ENCODE data around the gene SNUPN. TPM values are rescaled to one million over a fixed set of nuclear protein-coding genes. Genes with fewer than 3 reads are reported as not detected.
A peak's percentile ranks its signal among the peaks of the same experiment; 100 is the strongest.
"Not testable (repeated sequence)": the region's sequence is repeated elsewhere in the genome, so short reads cannot be mapped to it uniquely, and the experiment has no call there.

Gene SNUPN
- total RNA-seq, 2 experiments from 2014 or later: 27.1 to 30.4 TPM

DNA sequence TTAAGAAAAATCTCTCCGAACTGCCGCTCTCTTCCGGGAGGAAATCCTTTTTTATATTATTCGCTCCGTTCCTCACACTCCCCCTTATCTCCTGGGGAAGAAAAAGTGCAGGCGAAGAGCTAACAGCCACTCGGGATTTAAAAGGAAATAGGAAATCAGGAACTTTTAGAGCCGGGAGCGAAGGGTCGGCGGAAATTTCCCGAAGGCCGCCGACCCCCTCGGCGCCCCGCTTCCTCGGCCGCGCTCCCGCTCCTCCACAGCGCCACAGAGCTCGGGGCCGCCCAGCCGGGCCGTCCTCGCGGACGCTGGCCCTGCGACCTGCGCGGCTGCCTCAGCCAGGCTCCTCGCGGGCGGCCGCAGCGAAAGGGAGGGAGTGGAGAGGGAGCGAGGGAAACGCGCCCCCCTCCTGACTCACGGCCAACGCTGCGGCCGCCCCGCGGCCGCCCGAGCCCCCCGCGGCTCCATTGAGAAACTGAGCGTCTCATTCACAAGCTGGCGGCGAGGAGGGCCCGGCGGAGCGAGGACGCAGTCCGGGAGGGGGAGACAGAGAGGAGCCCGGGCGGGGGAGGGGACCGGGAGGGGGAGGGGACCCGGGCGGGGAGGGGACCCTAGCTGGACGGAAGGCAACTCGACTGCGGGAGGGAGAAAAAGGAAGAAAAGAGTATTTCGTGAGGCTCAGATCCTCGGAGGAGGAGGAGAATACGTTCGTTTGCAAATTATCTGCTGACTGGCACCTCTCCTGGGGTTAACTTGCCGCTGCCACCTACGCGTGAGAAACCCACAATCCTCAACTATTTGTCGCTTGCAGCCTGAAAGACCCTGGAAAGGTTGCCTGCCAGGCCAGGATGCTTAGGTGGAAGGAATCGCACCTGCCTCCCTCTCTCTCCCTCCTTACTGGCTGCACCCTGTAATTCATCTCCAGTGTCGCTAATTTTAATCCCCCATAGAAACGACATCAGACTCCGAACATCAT lies 46.3 kb downstream of the SNUPN start, which contains the start of gene PTPN9:
TSS of gene PTPN9 (minus strand) at position 368 of the 973 bp plus-strand sequence. CDS start 539 bp downstream, outside the sequence.
- Mint-ChIP-seq H3K27me3 (no peaks in the 10 kb centered on the region), H3K36me3 (peaks cover 7% of the 10 kb centered on the region), H3K27ac (peak within 1 kb of the TSS; percentile 90), H3K4me3 (peak within 1 kb of the TSS; percentile 94), H3K4me1 (peaks cover 18% of the 10 kb centered on the region), H3K9me3 (no peaks in the 10 kb centered on the region)
- POLR2A ChIA-PET: interaction anchor here (0.6 to 3.3 kb wide), 13 partner anchors 11 to 211 kb away, joined by 3 to 38 read pairs (median 8); partner anchors contain the start of genes IMP3, MAN2C1, SIN3A and SNUPN
- ATAC-seq (ENCODE audit: low read depth) (peak; percentile 83), DNase-seq (peak; percentile 78)

GRCh38 chr15:75578173-75578947 lies 47.2 kb downstream of the SNUPN start:
- POLR2A ChIA-PET: interaction anchor here (0.9 to 3.3 kb wide), 12 partner anchors 13 to 210 kb away, joined by 3 to 38 read pairs (median 11); partner anchors contain the start of genes IMP3, MAN2C1, SIN3A and SNUPN
- H3K4me1 Mint-ChIP-seq: peaks cover 25% of the 10 kb centered on the region

DNA sequence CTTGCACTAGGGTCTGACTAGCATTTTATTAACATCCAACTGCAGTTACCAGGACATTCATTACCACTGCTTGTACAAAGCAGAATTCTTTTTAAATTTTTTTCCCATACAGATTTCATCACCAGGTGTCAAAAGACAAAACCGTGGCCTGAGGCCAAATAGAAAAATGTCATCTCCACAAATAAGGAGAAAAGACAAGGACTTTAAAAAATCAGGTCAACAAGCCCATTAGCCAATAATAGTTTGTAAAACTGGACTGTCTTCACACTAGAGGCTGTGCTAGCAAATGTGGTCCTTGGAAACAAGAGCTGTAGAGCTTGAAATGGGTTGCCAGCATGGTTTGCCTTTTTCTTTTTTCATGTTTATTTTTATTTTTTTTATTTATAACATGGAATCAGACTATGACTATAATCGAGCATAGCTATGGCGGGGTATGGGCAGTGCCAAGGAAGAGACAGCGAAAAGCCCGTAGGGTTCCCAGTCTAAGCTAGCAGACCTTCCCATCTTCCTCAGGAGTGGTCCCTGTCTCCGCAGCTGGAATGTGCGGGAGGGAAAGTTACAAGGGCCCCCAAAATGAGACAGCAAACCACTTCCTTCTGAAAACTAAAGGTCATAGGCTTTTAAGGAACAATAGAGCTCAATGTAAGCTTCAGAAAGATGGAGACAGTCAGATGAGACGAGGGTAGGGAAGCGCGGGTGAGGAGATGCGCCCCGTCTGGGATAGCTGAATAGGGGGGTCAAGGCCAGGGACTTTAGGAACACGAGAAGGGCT lies 47.9 kb downstream of the SNUPN start:
- Mint-ChIP-seq H3K27me3 (no peaks in the 10 kb centered on the region), H3K9me3 (no peaks in the 10 kb centered on the region), H3K4me1 (peaks cover 31% of the 10 kb centered on the region), H3K36me3 (peaks cover 14% of the 10 kb centered on the region), H3K27ac (peak overlapping the region; percentile 89), H3K4me3 (peak overlapping the region; percentile 94)
- no peak for ATAC-seq (ENCODE audit: low read depth)
- POLR2A ChIA-PET: interaction anchor here (0.7 to 3.3 kb wide), 6 partner anchors 29 to 209 kb away, joined by 5 to 38 read pairs (median 30); partner anchors contain the start of genes IMP3, MAN2C1, SIN3A and SNUPN
- no peak for DNase-seq

More at GRCh38 chr15:75578173-75578947, 47.2 kb downstream of the SNUPN start:
- ATAC-seq (ENCODE audit: low read depth): peak; percentile 53
- H3K36me3 Mint-ChIP-seq: peaks cover 11% of the 10 kb centered on the region
- H3K27ac Mint-ChIP-seq: peak overlapping the region; percentile 89
- no peaks in the 10 kb centered on the region for H3K9me3 Mint-ChIP-seq
- peak overlapping the region; percentile 94 for H3K4me3 Mint-ChIP-seq
- DNase-seq: peak; percentile 72
- H3K27me3 Mint-ChIP-seq: no peaks in the 10 kb centered on the region

DNA sequence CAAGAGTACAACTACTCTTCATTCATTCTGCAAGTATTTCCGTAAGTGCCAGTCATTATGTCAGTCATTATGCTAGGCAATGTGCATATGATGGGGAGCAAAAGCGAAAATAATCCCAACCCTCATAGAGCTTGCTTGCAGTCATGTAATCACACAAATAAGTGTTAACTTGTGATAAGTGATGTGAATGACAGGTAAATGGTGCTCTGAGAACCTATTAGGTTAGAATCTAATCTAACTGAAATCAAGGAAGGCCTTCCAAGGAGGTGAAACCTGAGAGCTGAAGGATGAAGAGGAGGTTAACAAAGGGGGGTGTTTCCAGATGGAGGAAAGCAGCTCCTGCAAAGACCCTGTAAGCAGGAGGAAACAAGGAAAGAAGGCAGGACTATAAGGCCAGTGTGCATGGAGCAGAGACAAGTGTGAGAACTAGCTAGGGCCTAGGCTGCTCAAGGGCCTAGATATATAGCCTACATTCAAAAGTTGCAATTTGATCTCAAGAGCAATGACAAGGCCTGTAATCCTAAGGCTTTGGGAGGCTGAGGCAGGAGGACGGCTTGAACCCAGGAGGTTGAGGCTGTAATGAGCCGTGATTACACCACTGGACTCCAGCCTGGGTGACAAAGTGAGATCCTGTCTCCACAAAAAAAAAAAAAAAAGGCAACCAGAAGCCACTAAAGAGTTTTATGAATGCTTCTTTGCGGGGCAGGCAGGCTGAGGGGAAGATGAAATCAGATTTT lies 51.7 kb downstream of the SNUPN start:
- POLR2A ChIA-PET: interaction anchor here (1.4 kb wide), 1 partner anchor 24 kb away, joined by 3 read pairs; no protein-coding TSS in a partner anchor
- Mint-ChIP-seq H3K4me3 (no peak overlapping the region), H3K9me3 (peaks cover 1% of the 10 kb centered on the region), H3K4me1 (peaks cover 30% of the 10 kb centered on the region), H3K27ac (peak overlapping the region; percentile 10), H3K27me3 (no peaks in the 10 kb centered on the region), H3K36me3 (peaks cover 26% of the 10 kb centered on the region)
- ATAC-seq (ENCODE audit: low read depth) (no peak), DNase-seq (no peak)

DNA sequence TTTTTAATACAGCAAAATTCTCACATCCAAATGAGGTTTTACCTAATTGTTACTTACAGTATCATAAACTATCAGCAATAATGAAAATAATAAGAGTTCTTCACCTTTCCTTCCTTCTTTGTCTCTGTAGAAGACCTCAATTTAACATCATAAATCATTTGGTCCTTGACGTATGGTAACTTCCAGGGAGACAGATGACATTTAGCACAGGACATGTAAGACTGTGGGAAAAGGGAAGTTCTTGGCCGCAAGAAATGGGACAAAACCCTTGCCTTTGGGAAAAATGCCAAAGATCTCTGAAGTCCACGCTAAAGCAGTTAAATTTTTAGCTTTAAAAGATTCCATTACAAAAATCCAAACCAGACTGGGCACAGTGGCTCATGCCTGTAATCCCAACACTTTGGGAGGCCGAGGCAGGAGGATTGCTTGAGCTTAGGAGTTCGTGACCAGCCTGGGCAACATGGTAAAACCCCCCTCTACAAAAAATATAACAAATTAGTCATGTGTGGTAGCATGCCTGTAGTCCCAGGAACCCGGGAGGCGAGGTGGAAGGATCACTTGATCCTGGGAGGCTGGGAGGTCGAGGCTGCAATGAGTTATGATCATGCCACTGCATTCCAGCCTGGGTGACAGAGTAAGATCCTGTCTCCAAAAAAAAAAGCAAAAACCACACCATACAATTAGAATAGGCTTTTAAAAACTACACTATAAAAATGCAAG lies 55.2 kb downstream of the SNUPN start:
- ATAC-seq (ENCODE audit: low read depth) (no peak), DNase-seq (no peak)
- POLR2A ChIA-PET: interaction anchor here (1.0 kb wide), 1 partner anchor 70 kb away, joined by 3 read pairs; the partner anchor contains the start of gene IMP3
- Mint-ChIP-seq H3K36me3 (peaks cover 23% of the 10 kb centered on the region), H3K27me3 (no peaks in the 10 kb centered on the region), H3K4me1 (peaks cover 24% of the 10 kb centered on the region), H3K27ac (no peak overlapping the region), H3K4me3 (no peak overlapping the region), H3K9me3 (peaks cover 1% of the 10 kb centered on the region)

DNA sequence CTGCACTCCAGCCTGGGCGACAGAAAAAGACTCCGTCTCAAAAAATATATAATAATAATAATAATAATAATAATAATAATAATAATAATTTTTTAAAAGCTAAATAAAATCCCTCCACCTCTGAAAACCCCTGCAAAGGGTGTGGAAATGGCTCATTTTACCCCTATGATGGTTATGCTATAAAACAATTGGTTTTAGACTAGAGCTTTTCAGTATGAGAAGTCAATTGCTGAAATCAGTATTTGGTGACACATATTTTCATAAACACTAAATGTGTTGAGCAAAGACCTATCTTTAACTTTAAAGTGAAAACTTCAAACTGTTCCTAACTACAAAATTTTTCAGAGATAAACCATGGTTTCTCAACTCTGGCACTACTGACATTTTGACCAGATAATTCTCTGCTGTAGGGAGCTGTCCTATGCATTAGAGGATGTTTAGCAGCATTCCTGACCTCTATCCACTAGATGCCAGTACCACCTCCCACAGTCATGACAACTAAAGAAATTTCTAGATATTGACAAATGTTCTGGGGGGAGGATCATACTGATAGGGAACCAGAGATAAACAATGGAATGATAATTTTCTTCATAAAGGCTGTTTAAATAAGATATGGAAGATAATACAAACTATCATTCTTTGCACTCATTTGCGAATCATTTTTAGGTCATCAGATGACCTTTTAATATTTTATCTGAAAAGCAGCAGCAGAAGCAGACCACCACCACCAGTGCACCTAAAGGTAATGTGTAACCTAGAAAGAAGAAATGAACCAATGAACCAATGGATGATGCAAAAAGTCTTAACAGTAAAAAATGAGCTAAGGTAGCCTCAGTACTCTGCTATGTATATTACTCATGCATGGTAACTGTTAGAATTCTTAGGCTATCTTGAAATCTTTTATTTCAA lies 60.2 kb downstream of the SNUPN start:
- peaks cover 17% of the 10 kb centered on the region for H3K4me1 Mint-ChIP-seq
- POLR2A ChIA-PET: interaction anchor here (1.0 to 1.5 kb wide), 2 partner anchors 14 to 51 kb away, joined by 4 to 6 read pairs; partner anchors contain the start of gene PTPN9
- no peak overlapping the region for H3K4me3 Mint-ChIP-seq
- H3K27me3 Mint-ChIP-seq: no peaks in the 10 kb centered on the region
- no peak overlapping the region for H3K27ac Mint-ChIP-seq
- ATAC-seq (ENCODE audit: low read depth): no peak
- peaks cover 19% of the 10 kb centered on the region for H3K36me3 Mint-ChIP-seq
- DNase-seq: no peak
- H3K9me3 Mint-ChIP-seq: peaks cover 1% of the 10 kb centered on the region

GRCh38 chr15:75561888-75562287 lies 63.6 kb downstream of the SNUPN start:
- H3K9me3 Mint-ChIP-seq: no peaks in the 10 kb centered on the region
- POLR2A ChIA-PET: no interaction called here
- ATAC-seq (ENCODE audit: low read depth) (no peak), DNase-seq (no peak)
- peaks cover 12% of the 10 kb centered on the region for H3K36me3 Mint-ChIP-seq
- H3K4me3 Mint-ChIP-seq: no peak overlapping the region
- H3K4me1 Mint-ChIP-seq: peaks cover 10% of the 10 kb centered on the region
- H3K27ac Mint-ChIP-seq: no peak overlapping the region
- H3K27me3 Mint-ChIP-seq: no peaks in the 10 kb centered on the region

- H3K4me3 Mint-ChIP-seq; ATAC-seq (ENCODE audit: low read depth); H3K4me1 Mint-ChIP-seq; H3K27me3 Mint-ChIP-seq; H3K27ac Mint-ChIP-seq; POLR2A ChIA-PET; H3K9me3 Mint-ChIP-seq; DNase-seq: not testable (repeated sequence)
- H3K36me3 Mint-ChIP-seq: peaks cover 12% of the 10 kb centered on the region
Measured at GRCh38 chr15:75559360-75559759, 66.2 kb downstream of the SNUPN start.

DNA sequence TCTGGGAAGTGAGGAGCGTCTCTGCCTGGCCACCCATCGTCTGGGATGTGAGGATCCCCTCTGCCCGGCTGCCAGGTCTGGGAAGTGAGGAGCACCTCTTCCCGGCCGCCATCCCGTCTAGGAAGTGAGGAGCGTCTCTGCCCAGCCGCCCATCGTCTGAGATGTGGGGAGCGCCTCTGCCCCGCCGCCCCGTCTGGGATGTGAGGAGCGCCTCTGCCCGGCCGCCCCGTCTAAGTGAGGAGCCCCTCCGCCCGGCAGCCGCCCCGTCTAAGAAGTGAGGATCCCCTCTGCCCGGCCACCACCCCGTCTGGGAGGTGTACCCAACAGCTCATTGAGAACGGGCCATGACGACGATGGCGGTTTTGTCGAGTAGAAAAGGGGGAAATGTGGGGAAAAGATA lies 66.6 kb downstream of the SNUPN start:
- H3K9me3 Mint-ChIP-seq; H3K27me3 Mint-ChIP-seq; ATAC-seq (ENCODE audit: low read depth); DNase-seq; H3K27ac Mint-ChIP-seq; POLR2A ChIA-PET; H3K4me3 Mint-ChIP-seq; H3K4me1 Mint-ChIP-seq: not testable (repeated sequence)
- H3K36me3 Mint-ChIP-seq: peaks cover 12% of the 10 kb centered on the region

DNA sequence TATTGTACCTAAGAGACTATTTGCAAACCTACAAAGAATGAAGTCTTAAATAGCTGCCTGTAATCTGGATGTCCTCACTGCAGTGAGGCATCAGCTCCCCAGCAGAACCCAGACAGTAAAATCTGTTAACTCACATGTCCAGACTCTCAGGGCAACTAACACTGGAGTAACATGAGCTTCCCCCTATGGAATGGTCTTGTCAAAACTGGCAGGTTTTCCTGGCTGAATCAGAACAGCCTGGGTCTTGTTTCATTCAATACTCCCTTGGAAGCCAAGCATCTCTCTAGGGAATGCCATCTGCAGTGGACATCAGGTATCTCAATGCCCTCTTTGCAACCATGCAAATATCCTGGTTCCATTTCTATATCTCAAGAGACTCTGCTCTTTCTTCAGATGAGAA lies 70.8 kb downstream of the SNUPN start:
- Mint-ChIP-seq H3K27me3 (no peaks in the 10 kb centered on the region), H3K36me3 (peaks cover 7% of the 10 kb centered on the region), H3K4me1 (no peaks in the 10 kb centered on the region), H3K9me3 (no peaks in the 10 kb centered on the region), H3K27ac (no peak overlapping the region), H3K4me3 (no peak overlapping the region)
- POLR2A ChIA-PET: no interaction called here
- DNase-seq (no peak), ATAC-seq (ENCODE audit: low read depth) (no peak)

- POLR2A ChIA-PET: no interaction called here
- ATAC-seq (ENCODE audit: low read depth) (no peak), DNase-seq (no peak)
- no peak overlapping the region for H3K4me3 Mint-ChIP-seq
- peaks cover 8% of the 10 kb centered on the region for H3K36me3 Mint-ChIP-seq
- no peaks in the 10 kb centered on the region for H3K27me3 Mint-ChIP-seq
- peaks cover 2% of the 10 kb centered on the region for H3K4me1 Mint-ChIP-seq
- no peaks in the 10 kb centered on the region for H3K9me3 Mint-ChIP-seq
- H3K27ac Mint-ChIP-seq: no peak overlapping the region
Measured at GRCh38 chr15:75553659-75554058, 71.9 kb downstream of the SNUPN start.
